Endodermal cell (in vitro differentiated cells): Measurements from ENCODE around the gene PRR12. TPM values are rescaled to one million over a fixed set of nuclear protein-coding genes. Genes with fewer than 3 reads are reported as not detected.

Source experiments
- DNase-seq: peaks from one replicate; pipeline ENCODE4 v3.0.0-alpha.2; 2017
- H3K27ac ChIP-seq: 2 replicates; pipeline ENCODE4 v1.5.1; 2013; ENCODE audit warnings: mild to moderate bottlenecking, low read depth, low read length, moderate library complexity
- H3K27me3 ChIP-seq: 2 replicates; pipeline ENCODE4 v1.6.1; 2013; ENCODE audit warnings: mild to moderate bottlenecking, low read length, moderate library complexity; ENCODE audit not compliant: insufficient read depth, control insufficient read depth, poor library complexity, severe bottlenecking
- H3K36me3 ChIP-seq: 2 replicates; pipeline ENCODE4 v1.7.0; 2013; ENCODE audit warnings: mild to moderate bottlenecking, low read length, moderate library complexity; ENCODE audit not compliant: control insufficient read depth, insufficient read depth
- H3K4me1 ChIP-seq: one replicate; pipeline ENCODE4 v1.7.0; 2013; ENCODE audit warnings: low read length; ENCODE audit not compliant: control insufficient read depth, insufficient read depth
- H3K4me3 ChIP-seq: 2 replicates; pipeline ENCODE4 v1.5.1; 2013; ENCODE audit warnings: mild to moderate bottlenecking, low read length, moderate library complexity
- H3K9ac ChIP-seq: 2 replicates; pipeline ENCODE4 v1.6.1; 2013; ENCODE audit warnings: mild to moderate bottlenecking, low read length, moderate library complexity; ENCODE audit not compliant: poor library complexity, severe bottlenecking; ENCODE audit errors: extremely low read depth
- H3K9me3 ChIP-seq: 2 replicates; pipeline ENCODE4 v1.6.1; 2013; ENCODE audit warnings: mild to moderate bottlenecking, low read length, moderate library complexity; ENCODE audit not compliant: control insufficient read depth
- H3K27ac Mint-ChIP-seq: 2 replicates; pipeline ENCODE4 v1.8.0; 2020; ENCODE audit warnings: mixed read lengths
- H3K27me3 Mint-ChIP-seq: 2 replicates; pipeline ENCODE4 v1.8.0; 2021; ENCODE audit warnings: mild to moderate bottlenecking, mixed read lengths; ENCODE audit not compliant: insufficient read depth
- H3K36me3 Mint-ChIP-seq: 2 replicates; pipeline ENCODE4 v1.8.0; 2020; ENCODE audit warnings: low read depth, mixed read lengths
- H3K4me1 Mint-ChIP-seq: 2 replicates; pipeline ENCODE4 v1.8.0; 2020; ENCODE audit warnings: mixed read lengths
- H3K4me3 Mint-ChIP-seq: 2 replicates; pipeline ENCODE4 v1.8.0; 2020; ENCODE audit warnings: mild to moderate bottlenecking, moderate library complexity, mixed read lengths
- H3K9me3 Mint-ChIP-seq: 2 replicates; pipeline ENCODE4 v1.8.0; 2020; ENCODE audit warnings: mild to moderate bottlenecking, mixed read lengths
- CTCF ChIP-seq: fragments of 200-600 bp; sonication (generic); conservative IDR thresholded peaks from 2 replicates; pipeline ENCODE4 v1.5.0; 2021; ENCODE audit warnings: antibody characterized with exemption, mild to moderate bottlenecking
- WGBS, 2 experiments: methylation state at CpG; one replicate each; pipeline versions ENCODE4 v1.1.5 to v1.1.7; 2013; ENCODE audit warnings: missing lambda C conversion rate in 2 of 2, mixed read lengths in 1 of 2; ENCODE audit not compliant: insufficient coverage in 1 of 2, insufficient read length in 1 of 2; 5-methylcytosine and 5-hydroxymethylcytosine counted together
- total RNA-seq, 2 donors: library from RNA; stranded (reverse); fragmentation: NEBNext Ultra II Directional in 1 of 2; extraction: Animal tissue kit (Norgen Biotek cat#: 25700) in 1 of 2; gene quantifications; 2 replicates in 1 of 2; 3 replicates in 1 of 2; pipeline ENCODE4 v1.2.1, GENCODE V29; 2021

The PRR12 gene
- total RNA-seq, 2 donors from 2014 or later, result 67.6 to 69.6 TPM

GRCh38 chr19:49594993-49595818 lies 4.2 kb downstream of the PRR12 start:
- Histone ChIP-seq H3K9me3 (no peaks in the 10 kb centered on the region), H3K4me1 (no peaks in the 10 kb centered on the region), H3K9ac (no peak overlapping the region), H3K36me3 (peaks cover 37% of the 10 kb centered on the region), H3K27ac (no peak overlapping the region), H3K4me3 (no peak overlapping the region), H3K27me3 (no peaks in the 10 kb centered on the region)
- peaks cover 12% of the 10 kb centered on the region for H3K4me1 Mint-ChIP-seq
- no peak overlapping the region for H3K4me3 Mint-ChIP-seq
- TF ChIP-seq CTCF, result no peak
- WGBS, 2 experiments, result 89 to 94% methylated on average over 7 to 35 of the region's 35 CpGs
- no peaks in the 10 kb centered on the region for H3K9me3 Mint-ChIP-seq
- no peak overlapping the region for H3K27ac Mint-ChIP-seq
- H3K27me3 Mint-ChIP-seq, result no peaks in the 10 kb centered on the region
- DNase-seq, result no peak
- H3K36me3 Mint-ChIP-seq, result peaks cover 44% of the 10 kb centered on the region

GRCh38 chr19:49595819-49596404 lies 4.9 kb downstream of the PRR12 start:
- WGBS, 2 experiments, result 94 to 95% methylated on average over 17 to 32 of the region's 32 CpGs
- H3K27me3 ChIP-seq, result no peaks in the 10 kb centered on the region
- H3K4me3 Mint-ChIP-seq, result no peak overlapping the region
- no peak overlapping the region for H3K4me3 ChIP-seq
- no peaks in the 10 kb centered on the region for H3K4me1 ChIP-seq
- no peaks in the 10 kb centered on the region for H3K9me3 ChIP-seq
- no peaks in the 10 kb centered on the region for H3K27me3 Mint-ChIP-seq
- no peak overlapping the region for H3K27ac ChIP-seq
- peaks cover 50% of the 10 kb centered on the region for H3K36me3 Mint-ChIP-seq
- no peak overlapping the region for H3K9ac ChIP-seq
- peaks cover 42% of the 10 kb centered on the region for H3K36me3 ChIP-seq
- no peaks in the 10 kb centered on the region for H3K9me3 Mint-ChIP-seq
- no peak overlapping the region for H3K27ac Mint-ChIP-seq
- H3K4me1 Mint-ChIP-seq, result peaks cover 12% of the 10 kb centered on the region
- no peak for DNase-seq
- TF ChIP-seq CTCF, result no peak

- H3K4me1 Mint-ChIP-seq, result peaks cover 12% of the 10 kb centered on the region
- no peaks in the 10 kb centered on the region for H3K9me3 Mint-ChIP-seq
- 95 to 96% methylated on average over 8 to 15 of the region's 15 CpGs for WGBS, 2 experiments
These were observed 5.4 kb downstream of the PRR12 start for GRCh38 chr19:49596407-49596806.

More at GRCh38 chr19:49596407-49596806, 5.4 kb downstream of the PRR12 start:
- no peak overlapping the region for H3K4me3 ChIP-seq
- H3K4me1 ChIP-seq, result no peaks in the 10 kb centered on the region
- H3K9ac ChIP-seq, result no peak overlapping the region
- H3K27ac ChIP-seq, result no peak overlapping the region
- Mint-ChIP-seq H3K27me3 (no peaks in the 10 kb centered on the region), H3K27ac (no peak overlapping the region), H3K36me3 (peaks cover 53% of the 10 kb centered on the region), H3K4me3 (no peak overlapping the region)
- H3K9me3 ChIP-seq, result no peaks in the 10 kb centered on the region
- no peak for TF ChIP-seq CTCF
- no peaks in the 10 kb centered on the region for H3K27me3 ChIP-seq
- peaks cover 45% of the 10 kb centered on the region for H3K36me3 ChIP-seq
- DNase-seq, result no peak
